Epithelial cell of proximal tubule (primary cell): ENCODE results near the gene NAP1L3. TPM values are rescaled to one million over a fixed set of nuclear protein-coding genes. Genes with fewer than 3 reads are reported as not detected.

Experiments
- DNase-seq: peaks from one replicate; pipeline ENCODE4 v3.0.0-alpha.2; 2011; ENCODE audit warnings: low read depth
- H3K4me3 ChIP-seq: 2 replicates; pipeline ENCODE4 v1.5.1; 2011; ENCODE audit warnings: low read depth, mild to moderate bottlenecking, low read length
- total RNA-seq: library from RNA; depleted of rRNA; stranded (reverse); fragments of >200 nt; gene quantifications from 2 replicates; pipeline ENCODE4 v1.2.3, GENCODE V29; 2015
- TF ChIP-seq, protein P1 (sequence below): conservative IDR thresholded peaks from 2 replicates; pipeline ENCODE4 v1.5.1; 2012; ENCODE audit warnings: low read depth, mild to moderate bottlenecking, low read length

The NAP1L3 gene, protein sequence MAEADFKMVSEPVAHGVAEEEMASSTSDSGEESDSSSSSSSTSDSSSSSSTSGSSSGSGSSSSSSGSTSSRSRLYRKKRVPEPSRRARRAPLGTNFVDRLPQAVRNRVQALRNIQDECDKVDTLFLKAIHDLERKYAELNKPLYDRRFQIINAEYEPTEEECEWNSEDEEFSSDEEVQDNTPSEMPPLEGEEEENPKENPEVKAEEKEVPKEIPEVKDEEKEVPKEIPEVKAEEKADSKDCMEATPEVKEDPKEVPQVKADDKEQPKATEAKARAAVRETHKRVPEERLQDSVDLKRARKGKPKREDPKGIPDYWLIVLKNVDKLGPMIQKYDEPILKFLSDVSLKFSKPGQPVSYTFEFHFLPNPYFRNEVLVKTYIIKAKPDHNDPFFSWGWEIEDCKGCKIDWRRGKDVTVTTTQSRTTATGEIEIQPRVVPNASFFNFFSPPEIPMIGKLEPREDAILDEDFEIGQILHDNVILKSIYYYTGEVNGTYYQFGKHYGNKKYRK
- total RNA-seq, result 1.4 TPM in 2 replicates

GRCh38 chrX:93673056-93673868 is at the start of gene NAP1L3:
TSS of gene NAP1L3 (minus strand) at chrX:93673578. CDS start at chrX:93673304, 274 bp downstream.
- TF ChIP-seq, protein P1, sequence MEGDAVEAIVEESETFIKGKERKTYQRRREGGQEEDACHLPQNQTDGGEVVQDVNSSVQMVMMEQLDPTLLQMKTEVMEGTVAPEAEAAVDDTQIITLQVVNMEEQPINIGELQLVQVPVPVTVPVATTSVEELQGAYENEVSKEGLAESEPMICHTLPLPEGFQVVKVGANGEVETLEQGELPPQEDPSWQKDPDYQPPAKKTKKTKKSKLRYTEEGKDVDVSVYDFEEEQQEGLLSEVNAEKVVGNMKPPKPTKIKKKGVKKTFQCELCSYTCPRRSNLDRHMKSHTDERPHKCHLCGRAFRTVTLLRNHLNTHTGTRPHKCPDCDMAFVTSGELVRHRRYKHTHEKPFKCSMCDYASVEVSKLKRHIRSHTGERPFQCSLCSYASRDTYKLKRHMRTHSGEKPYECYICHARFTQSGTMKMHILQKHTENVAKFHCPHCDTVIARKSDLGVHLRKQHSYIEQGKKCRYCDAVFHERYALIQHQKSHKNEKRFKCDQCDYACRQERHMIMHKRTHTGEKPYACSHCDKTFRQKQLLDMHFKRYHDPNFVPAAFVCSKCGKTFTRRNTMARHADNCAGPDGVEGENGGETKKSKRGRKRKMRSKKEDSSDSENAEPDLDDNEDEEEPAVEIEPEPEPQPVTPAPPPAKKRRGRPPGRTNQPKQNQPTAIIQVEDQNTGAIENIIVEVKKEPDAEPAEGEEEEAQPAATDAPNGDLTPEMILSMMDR, result no peak
- DNase-seq, result no peak
- peak within 1 kb of the TSS; percentile 56 for H3K4me3 ChIP-seq

GRCh38 chrX:93711076-93711475 is 37.7 kb upstream of the NAP1L3 start:
- no peak for DNase-seq
- no peak overlapping the region for H3K4me3 ChIP-seq
- TF ChIP-seq, protein P1, result no peak

DNA sequence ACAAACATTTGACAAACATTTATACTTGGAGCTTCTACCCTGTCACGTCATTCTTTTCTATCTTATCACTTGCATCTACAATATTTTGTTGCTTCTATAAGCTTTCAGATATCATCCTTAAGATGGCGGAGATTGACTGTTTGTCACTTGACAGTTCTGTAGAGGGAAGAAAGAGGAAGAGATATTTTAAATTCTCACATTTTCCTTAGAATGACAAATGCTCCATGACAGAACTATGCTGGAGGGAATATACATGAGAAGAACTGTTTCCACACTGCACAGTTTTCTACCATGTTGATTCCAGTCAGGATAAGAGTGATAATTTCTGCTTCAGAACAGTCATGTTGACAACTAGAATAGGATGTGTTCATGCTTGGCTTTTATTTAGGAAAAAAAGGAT is 30.3 kb upstream of the NAP1L3 start:
- TF ChIP-seq, protein P1, result no peak
- no peak overlapping the region for H3K4me3 ChIP-seq
- no peak for DNase-seq

GRCh38 chrX:93695981-93696380 is 22.6 kb upstream of the NAP1L3 start:
- DNase-seq, result no peak
- TF ChIP-seq, protein P1, result no peak
- no peak overlapping the region for H3K4me3 ChIP-seq

- TF ChIP-seq, protein P1, result no peak
- H3K4me3 ChIP-seq, result peak within 1 kb of the TSS; percentile 56
- DNase-seq, result no peak
These were observed 492 bp upstream of the NAP1L3 start, which contains the start of gene FAM133A for GRCh38 chrX:93673869-93674271. TSS of gene FAM133A (plus strand) at chrX:93674206. CDS start at chrX:93709420, 35,214 bp downstream.

GRCh38 chrX:93660575-93660974 is 12.8 kb downstream of the NAP1L3 start:
- TF ChIP-seq, protein P1, result no peak
- no peak for DNase-seq
- H3K4me3 ChIP-seq, result no peak overlapping the region
